ENCODE measurements around the gene MALSU1. TPM values are rescaled to one million over a fixed set of nuclear protein-coding genes. Genes with fewer than 3 reads are reported as not detected.
A peak's percentile ranks its signal among the peaks of the same experiment; 100 is the strongest.

Gene MALSU1
- total and polyA plus RNA-seq, 2 of the 13 experiments (the other 11 are each of a cell fraction or from before 2014, with no cell fraction given) = 72.0 to 141 TPM

- peak; percentile 86; the same call in 1 of the 2 replicates for TF ChIP-seq CSRNP1 (CRISPR knock-in tag; IDR thresholded peaks at IDR 0.05)
- TF ChIP-seq NRL (CRISPR knock-in tag; IDR thresholded peaks at IDR 0.05; ENCODE audit: borderline replicate concordance) = peak; percentile 84; the same call in 1 of the 2 replicates
- TF ChIP-seq MXD3 (CRISPR knock-in tag; IDR thresholded peaks at IDR 0.05) = peak; percentile 75
- TF ChIP-seq HNRNPK (IDR thresholded peaks at IDR 0.05; ENCODE audit: low read depth, low read length, poor library complexity, severe bottlenecking) = peak; percentile 30
- no peak for TF ChIP-seq ZSCAN20 (CRISPR knock-in tag; IDR thresholded peaks at IDR 0.05; ENCODE audit: borderline replicate concordance)
- TF ChIP-seq RAD51 (IDR thresholded peaks at IDR 0.05; ENCODE audit: borderline replicate concordance) = no peak
- peak; percentile 49; the same call in 1 of the 2 replicates for TF ChIP-seq ZNF710 (CRISPR knock-in tag; IDR thresholded peaks at IDR 0.05; ENCODE audit: borderline replicate concordance)
- no peak for TF ChIP-seq MAFG (CRISPR knock-in tag; IDR thresholded peaks at IDR 0.05)
- TF ChIP-seq RBFOX2 (IDR thresholded peaks at IDR 0.05; ENCODE audit: low read depth, low read length) = peak; percentile 98
- TF ChIP-seq HNRNPLL (IDR thresholded peaks at IDR 0.05; ENCODE audit: low read depth, low read length, poor library complexity, severe bottlenecking) = peak; percentile 84
- peak; percentile 69 for TF ChIP-seq SMAD3 (CRISPR knock-in tag; IDR thresholded peaks at IDR 0.05)
- TF ChIP-seq KDM5A (IDR thresholded peaks at IDR 0.05; ENCODE audit: borderline replicate concordance, low read length) = peak; percentile 80
- no peak for TF ChIP-seq JUND (CRISPR knock-in tag; IDR thresholded peaks at IDR 0.05)
- TF ChIP-seq ZMYM3 (CRISPR knock-in tag; IDR thresholded peaks at IDR 0.05) = 0 out of 2 replicates have a peak, but pooled peaks have one; percentile 41
- no peak for TF ChIP-seq ZNF281 (CRISPR knock-in tag; IDR thresholded peaks at IDR 0.05; ENCODE audit: borderline replicate concordance)
- peak; percentile 39; the same call in 1 of the 2 replicates for TF ChIP-seq ZNF446 (CRISPR knock-in tag; IDR thresholded peaks at IDR 0.05)
- TF ChIP-seq RARA (CRISPR knock-in tag; IDR thresholded peaks at IDR 0.05) = no peak
- peak; percentile 28 for TF ChIP-seq NFYB (CRISPR knock-in tag; IDR thresholded peaks at IDR 0.05)
- peak; percentile 10; the same call in 1 of the 2 replicates for TF ChIP-seq NR2F6 (IDR thresholded peaks at IDR 0.05)
- no peak for TF ChIP-seq NR2F6 (CRISPR knock-in tag; IDR thresholded peaks at IDR 0.05)
- 0 out of 2 replicates have a peak, but pooled peaks have one; percentile 46 for TF ChIP-seq ZSCAN29 (CRISPR knock-in tag; conservative IDR thresholded peaks at IDR 0.05)
- TF ChIP-seq ZNF792 (CRISPR knock-in tag; IDR thresholded peaks at IDR 0.05) = 0 out of 2 replicates have a peak, but pooled peaks have one; percentile 59
- TF ChIP-seq JUNB (CRISPR knock-in tag; IDR thresholded peaks at IDR 0.05; ENCODE audit: borderline replicate concordance) = no peak
Observed at GRCh38 chr7:23298885-23299769, at the start of gene MALSU1 (continued).
